BJ (cell line): ENCODE data around the gene EGLN3. TPM values are rescaled to one million over a fixed set of nuclear protein-coding genes. Genes with fewer than 3 reads are reported as not detected.

Experiments used
- CTCF ChIA-PET: fragments of 350-600 bp; formaldehyde crosslinking; extraction: SDS; loops from one replicate; lab custom pipeline; 2021; ENCODE audit warnings: antibody characterized with exemption, inconsistent platforms; lab: Yijun Ruan, JAX
- POLR2A ChIA-PET: fragments of 300-600 bp; sonication (Branson Sonifier 250); formaldehyde crosslinking; extraction: SDS; loops from one replicate; lab custom pipeline; 2021; ENCODE audit warnings: antibody characterized with exemption; lab: Charles Lee
- DNase-seq: peaks from one replicate; pipeline ENCODE4 v3.0.0-alpha.2; 2011; ENCODE audit warnings: low read depth
- H3K27me3 ChIP-seq: 2 replicates; pipeline ENCODE4 v1.6.0; 2011; ENCODE audit warnings: low read length; ENCODE audit not compliant: control insufficient read depth, insufficient read depth
- H3K36me3 ChIP-seq: 2 replicates; pipeline ENCODE4 v1.5.1; 2011; ENCODE audit warnings: low read length; ENCODE audit not compliant: control insufficient read depth, insufficient read depth
- H3K4me3 ChIP-seq: 2 replicates; pipeline ENCODE4 v1.5.1; 2011; ENCODE audit warnings: low read depth, mild to moderate bottlenecking, control low read depth, low read length
- polyA plus RNA-seq: library from polyadenylated mRNA; depleted of rRNA; stranded (reverse); fragments of >200 nt; gene quantifications from 2 replicates; pipeline ENCODE4 v1.2.3, GENCODE V29; 2011
- TF ChIP-seq, protein P1 (sequence below): IDR thresholded peaks from 2 replicates; pipeline ENCODE4 v1.5.1; 2011; ENCODE audit warnings: low read depth, mild to moderate bottlenecking, control low read depth, inconsistent platforms, low read length, moderate library complexity; ENCODE audit not compliant: insufficient read depth

The EGLN3 gene
- polyA plus RNA-seq, 1 experiment, result 0.15 TPM

DNA sequence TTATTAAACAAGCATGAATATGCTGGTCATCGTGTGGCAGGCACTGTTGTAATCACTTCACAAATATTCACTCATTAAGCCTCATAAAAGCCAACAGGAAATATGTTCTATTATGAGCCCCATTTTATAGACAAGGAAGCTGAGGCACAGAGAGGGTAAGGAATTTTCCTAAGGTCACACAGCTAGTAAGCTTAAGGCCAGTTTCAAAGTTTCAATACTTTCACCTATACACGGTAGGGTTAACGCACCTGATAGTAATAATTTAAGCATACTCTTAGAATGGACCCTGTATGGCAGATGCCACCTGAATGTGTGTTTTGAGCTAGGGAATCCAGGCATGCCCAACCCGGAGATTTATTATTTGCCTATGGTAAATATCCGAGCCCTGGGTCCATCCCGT lies 39.8 kb downstream of the EGLN3 start:
- TF ChIP-seq, protein P1, sequence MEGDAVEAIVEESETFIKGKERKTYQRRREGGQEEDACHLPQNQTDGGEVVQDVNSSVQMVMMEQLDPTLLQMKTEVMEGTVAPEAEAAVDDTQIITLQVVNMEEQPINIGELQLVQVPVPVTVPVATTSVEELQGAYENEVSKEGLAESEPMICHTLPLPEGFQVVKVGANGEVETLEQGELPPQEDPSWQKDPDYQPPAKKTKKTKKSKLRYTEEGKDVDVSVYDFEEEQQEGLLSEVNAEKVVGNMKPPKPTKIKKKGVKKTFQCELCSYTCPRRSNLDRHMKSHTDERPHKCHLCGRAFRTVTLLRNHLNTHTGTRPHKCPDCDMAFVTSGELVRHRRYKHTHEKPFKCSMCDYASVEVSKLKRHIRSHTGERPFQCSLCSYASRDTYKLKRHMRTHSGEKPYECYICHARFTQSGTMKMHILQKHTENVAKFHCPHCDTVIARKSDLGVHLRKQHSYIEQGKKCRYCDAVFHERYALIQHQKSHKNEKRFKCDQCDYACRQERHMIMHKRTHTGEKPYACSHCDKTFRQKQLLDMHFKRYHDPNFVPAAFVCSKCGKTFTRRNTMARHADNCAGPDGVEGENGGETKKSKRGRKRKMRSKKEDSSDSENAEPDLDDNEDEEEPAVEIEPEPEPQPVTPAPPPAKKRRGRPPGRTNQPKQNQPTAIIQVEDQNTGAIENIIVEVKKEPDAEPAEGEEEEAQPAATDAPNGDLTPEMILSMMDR, result no peak
- CTCF ChIA-PET, result interaction anchor here (1.6 kb wide), 1 partner anchor 9 kb away, joined by 4 read pairs; no protein-coding TSS in a partner anchor
- no peaks in the 10 kb centered on the region for H3K27me3 ChIP-seq
- POLR2A ChIA-PET, result no interaction called here
- no peak for DNase-seq
- H3K4me3 ChIP-seq, result no peak overlapping the region
- H3K36me3 ChIP-seq, result no peaks in the 10 kb centered on the region

DNA sequence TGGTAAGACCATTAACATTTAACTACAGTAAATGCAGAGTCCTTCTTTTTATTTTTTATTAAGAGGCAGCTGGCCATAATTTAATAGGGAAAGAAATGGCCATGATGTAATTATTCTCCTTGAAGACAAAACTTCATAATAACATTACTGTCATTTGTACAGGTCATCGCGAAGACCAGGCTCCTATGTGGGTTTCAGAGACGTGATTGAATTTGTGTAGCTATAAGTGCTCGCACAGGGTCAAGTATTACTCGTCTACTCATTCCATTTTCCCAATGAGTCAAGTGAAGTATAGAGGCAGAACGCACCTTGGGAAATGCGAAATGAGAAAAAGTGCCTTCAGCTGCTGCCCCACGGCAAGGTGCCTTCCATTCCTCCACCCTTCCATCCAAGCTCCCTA lies 40.4 kb downstream of the EGLN3 start:
- DNase-seq, result no peak
- ChIA-PET POLR2A (interaction anchor here (0.6 kb wide), 1 partner anchor 24 kb away, joined by 3 read pairs; no protein-coding TSS in a partner anchor), CTCF (interaction anchor here (1.6 kb wide), 1 partner anchor 8 kb away, joined by 4 read pairs; no protein-coding TSS in a partner anchor)
- H3K4me3 ChIP-seq, result no peak overlapping the region
- no peaks in the 10 kb centered on the region for H3K36me3 ChIP-seq
- TF ChIP-seq, protein P1, result no peak
- H3K27me3 ChIP-seq, result no peaks in the 10 kb centered on the region

DNA sequence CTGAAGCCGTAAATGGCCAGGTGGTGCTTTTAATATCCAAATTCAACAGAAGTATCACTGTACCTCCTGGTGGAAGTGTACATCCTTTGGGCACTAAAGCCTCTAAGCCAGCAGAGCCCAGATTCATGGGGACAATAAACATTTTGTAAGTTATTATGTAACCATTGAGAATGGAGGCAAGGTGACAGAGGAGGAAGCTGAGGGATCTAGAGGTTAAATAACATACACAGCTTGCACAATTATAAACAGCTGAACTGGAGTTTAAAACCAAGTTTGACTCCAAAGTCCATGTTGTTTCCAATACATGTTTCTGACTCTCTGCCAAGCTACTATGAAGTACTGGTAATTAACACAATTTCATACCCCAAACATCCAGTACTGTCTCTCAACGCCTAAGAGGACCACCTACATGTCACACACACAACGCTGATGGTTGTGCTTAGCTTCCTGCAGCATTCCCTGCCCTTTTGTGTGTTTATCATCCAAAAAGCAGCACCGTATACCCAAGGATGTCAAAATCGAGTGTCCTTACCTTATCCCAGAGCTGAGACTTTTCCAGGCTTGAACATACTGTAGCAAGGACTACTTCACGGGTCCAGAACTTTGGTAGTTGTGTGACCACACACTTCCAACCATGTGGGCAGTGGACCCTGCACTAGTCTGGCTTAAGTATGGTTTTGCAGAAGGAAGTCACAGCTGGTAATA lies 41.3 kb downstream of the EGLN3 start:
- POLR2A ChIA-PET, result no interaction called here
- Histone ChIP-seq H3K27me3 (no peaks in the 10 kb centered on the region), H3K4me3 (no peak overlapping the region), H3K36me3 (no peaks in the 10 kb centered on the region)
- TF ChIP-seq, protein P1, result no peak
- CTCF ChIA-PET, result interaction anchor here (0.6 to 1.6 kb wide), 2 partner anchors 8 to 63 kb away, joined by 3 to 4 read pairs; no protein-coding TSS in a partner anchor
- no peak for DNase-seq

DNA sequence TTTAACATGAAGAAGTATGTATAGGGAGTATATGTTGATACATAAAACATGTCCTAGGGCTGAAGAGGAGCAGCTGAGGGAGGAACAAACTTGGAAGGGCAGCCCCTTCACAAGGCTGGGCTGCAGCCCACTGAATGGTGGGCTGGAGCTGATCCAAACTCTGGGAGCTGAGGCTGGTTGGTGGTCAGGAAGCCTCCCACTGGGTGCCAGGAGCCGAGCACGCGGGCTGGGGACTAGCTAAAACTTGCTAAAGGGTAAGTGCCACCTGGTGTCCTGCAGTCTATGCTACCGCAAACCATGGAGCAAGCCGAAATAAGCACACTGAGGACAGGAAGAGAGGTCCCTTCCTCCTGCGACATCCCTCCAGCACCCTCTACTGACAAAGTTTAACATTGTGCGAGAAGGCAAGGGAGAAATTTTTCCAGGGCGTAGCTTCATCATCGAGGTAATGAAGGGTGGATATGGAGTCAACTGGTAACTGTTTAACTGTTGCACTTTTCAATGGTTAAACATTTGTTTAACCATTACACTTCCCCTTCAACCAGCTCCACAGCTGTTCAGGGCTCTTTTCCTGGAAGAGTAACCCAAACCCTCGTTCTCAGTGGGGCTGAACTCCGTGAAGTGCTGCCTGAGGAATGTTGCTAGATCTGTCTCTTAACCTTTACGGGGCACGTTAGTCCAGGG lies 42.2 kb downstream of the EGLN3 start:
- H3K4me3 ChIP-seq, result no peak overlapping the region
- DNase-seq, result no peak
- no peaks in the 10 kb centered on the region for H3K36me3 ChIP-seq
- H3K27me3 ChIP-seq, result no peaks in the 10 kb centered on the region
- POLR2A ChIA-PET, result no interaction called here
- TF ChIP-seq, protein P1, result no peak
- CTCF ChIA-PET, result no interaction called here

DNA sequence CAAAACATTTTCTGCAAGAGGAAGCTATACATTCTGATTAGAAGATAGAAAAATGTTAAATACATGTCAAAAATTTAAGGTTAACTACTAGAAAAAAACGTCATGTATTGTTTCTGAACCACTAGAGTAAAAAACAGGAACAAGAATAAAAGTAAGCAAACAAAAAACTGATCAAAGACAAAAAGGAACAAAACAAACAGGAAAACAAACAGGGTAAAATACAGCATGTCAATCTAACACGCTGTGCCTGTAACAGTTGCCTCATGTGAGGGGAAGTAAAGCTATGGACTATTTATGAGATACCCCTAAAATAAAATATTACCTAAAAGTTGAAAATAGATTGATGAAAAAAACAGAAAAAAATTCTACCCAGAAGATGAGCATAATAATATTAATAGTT lies 43.9 kb downstream of the EGLN3 start:
- TF ChIP-seq, protein P1, result no peak
- POLR2A ChIA-PET, result no interaction called here

More for the DNA sequence above, 43.9 kb downstream of the EGLN3 start:
- no peak for DNase-seq
- Histone ChIP-seq H3K36me3 (no peaks in the 10 kb centered on the region), H3K27me3 (no peaks in the 10 kb centered on the region), H3K4me3 (no peak overlapping the region)
- CTCF ChIA-PET, result no interaction called here
